ENCODE data around the gene SPACA7. TPM values are rescaled to one million over a fixed set of nuclear protein-coding genes. Genes with fewer than 3 reads are reported as not detected.

Gene SPACA7
- polyA plus RNA-seq, 1 donor from 2014 or later = not detected

DNA sequence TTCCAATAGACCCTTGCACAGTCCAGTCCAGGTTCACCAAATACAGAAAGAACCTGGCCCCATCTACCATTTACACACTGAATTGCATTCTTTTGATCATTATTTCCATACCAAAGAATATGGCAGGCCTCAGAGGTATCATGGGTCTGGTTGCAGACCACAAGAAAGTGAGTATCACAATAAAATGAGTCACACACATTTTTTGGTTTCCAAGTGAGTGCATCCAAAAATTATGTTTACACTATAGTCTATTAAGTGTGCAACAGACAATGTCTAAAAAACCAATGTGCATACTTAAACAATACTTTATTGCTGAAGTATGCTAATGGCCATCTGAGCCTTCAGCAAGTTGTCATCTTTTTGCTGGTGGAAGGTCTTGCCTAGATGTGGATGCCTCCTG lies 105.3 kb downstream of the SPACA7 start:
- no peaks in the 10 kb centered on the region for H4K20me1 ChIP-seq (ENCODE audit: insufficient read depth)
- no peaks in the 10 kb centered on the region for H3K27me3 ChIP-seq (ENCODE audit: insufficient read depth, low read depth, low read length)
- H3K79me2 ChIP-seq (replicated peaks; ENCODE audit: insufficient read depth, low read length) = no peaks in the 10 kb centered on the region
- no peak overlapping the region for H3K4me2 ChIP-seq (ENCODE audit: low read length)
- no peaks in the 10 kb centered on the region for H3F3A ChIP-seq (ENCODE audit: insufficient read depth, low read length, poor library complexity, severe bottlenecking)
- TF ChIP-seq POLR2AphosphoS5 (IDR thresholded peaks at IDR 0.05) = no peak
- no peak for TF ChIP-seq MXI1 (conservative IDR thresholded peaks at IDR 0.05; ENCODE audit: poor library complexity, severe bottlenecking)
- TF ChIP-seq EZH2 (IDR thresholded peaks at IDR 0.05; ENCODE audit: borderline replicate concordance, insufficient read depth, low read length, poor library complexity, severe bottlenecking) = no peak
- no peak for TF ChIP-seq RAD21 (conservative IDR thresholded peaks at IDR 0.05)
- no peak for TF ChIP-seq TAF1 (IDR thresholded peaks at IDR 0.05; ENCODE audit: low read depth)
- no peak for TF ChIP-seq EP300 (conservative IDR thresholded peaks at IDR 0.05; ENCODE audit: poor library complexity, severe bottlenecking)
- no peak for TF ChIP-seq REST (IDR thresholded peaks at IDR 0.05; ENCODE audit: borderline replicate concordance)
- no peak for TF ChIP-seq CTCF (IDR thresholded peaks at IDR 0.05; ENCODE audit: poor library complexity, severe bottlenecking)
- TF ChIP-seq SMC3 (conservative IDR thresholded peaks at IDR 0.05; ENCODE audit: poor library complexity) = no peak
- H3K4me3 ChIP-seq (ENCODE audit: low read length) = no peak overlapping the region
- no peak overlapping the region for H2AFZ ChIP-seq (ENCODE audit: low read depth, low read length)
- no peak overlapping the region for H3K27ac ChIP-seq (ENCODE audit: low read length)
- no peaks in the 10 kb centered on the region for H3K9me3 ChIP-seq (ENCODE audit: low read length)
- no peak overlapping the region for H3K9ac ChIP-seq (ENCODE audit: low read length)
- no peaks in the 10 kb centered on the region for H3K36me3 ChIP-seq (ENCODE audit: insufficient read depth, low read length)
- H3K9me2 ChIP-seq (ENCODE audit: insufficient read depth, low read length) = no peaks in the 10 kb centered on the region

DNA sequence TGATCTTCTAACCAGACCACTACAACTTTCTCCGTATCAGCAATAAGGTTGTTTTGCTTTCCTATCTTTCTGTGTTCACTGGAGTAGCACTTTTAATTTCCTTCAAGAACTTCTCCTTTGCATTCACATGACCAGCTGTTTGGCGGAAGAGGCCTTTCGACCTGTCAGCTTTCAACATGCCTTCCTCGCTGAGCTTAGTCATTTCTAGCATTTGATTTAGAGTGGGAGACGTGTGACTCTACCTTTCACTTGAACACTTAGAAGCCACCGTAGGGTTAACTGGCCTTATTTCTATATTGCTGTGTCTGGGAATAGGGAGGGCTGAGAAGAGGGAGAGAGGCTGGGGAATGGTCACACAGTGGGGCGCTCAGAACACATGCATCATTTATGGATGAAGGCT lies 107.1 kb downstream of the SPACA7 start:
- TF ChIP-seq REST (IDR thresholded peaks at IDR 0.05; ENCODE audit: borderline replicate concordance) = no peak
- no peak for TF ChIP-seq TAF1 (IDR thresholded peaks at IDR 0.05; ENCODE audit: low read depth)
- no peak for TF ChIP-seq CTCF (IDR thresholded peaks at IDR 0.05; ENCODE audit: poor library complexity, severe bottlenecking)
- no peak for TF ChIP-seq EZH2 (IDR thresholded peaks at IDR 0.05; ENCODE audit: borderline replicate concordance, insufficient read depth, low read length, poor library complexity, severe bottlenecking)
- TF ChIP-seq POLR2AphosphoS5 (IDR thresholded peaks at IDR 0.05) = no peak
- no peak for TF ChIP-seq SMC3 (conservative IDR thresholded peaks at IDR 0.05; ENCODE audit: poor library complexity)
- no peak for TF ChIP-seq MXI1 (conservative IDR thresholded peaks at IDR 0.05; ENCODE audit: poor library complexity, severe bottlenecking)
- no peak overlapping the region for H3K27ac ChIP-seq (ENCODE audit: low read length)
- no peaks in the 10 kb centered on the region for H3K9me2 ChIP-seq (ENCODE audit: insufficient read depth, low read length)
- H3K27me3 ChIP-seq (ENCODE audit: insufficient read depth, low read depth, low read length) = no peaks in the 10 kb centered on the region
- H3K9me3 ChIP-seq (ENCODE audit: low read length) = no peaks in the 10 kb centered on the region
- H3K4me2 ChIP-seq (ENCODE audit: low read length) = no peak overlapping the region
- no peak overlapping the region for H2AFZ ChIP-seq (ENCODE audit: low read depth, low read length)
- H4K20me1 ChIP-seq (ENCODE audit: insufficient read depth) = no peaks in the 10 kb centered on the region
- no peaks in the 10 kb centered on the region for H3K79me2 ChIP-seq (replicated peaks; ENCODE audit: insufficient read depth, low read length)
- H3F3A ChIP-seq (ENCODE audit: insufficient read depth, low read length, poor library complexity, severe bottlenecking) = no peaks in the 10 kb centered on the region
- no peaks in the 10 kb centered on the region for H3K36me3 ChIP-seq (ENCODE audit: insufficient read depth, low read length)
- H3K9ac ChIP-seq (ENCODE audit: low read length) = no peak overlapping the region
- H3K4me3 ChIP-seq (ENCODE audit: low read length) = no peak overlapping the region
